GM12878 (cell line): ENCODE data around the gene USP2. TPM values are rescaled to one million over a fixed set of nuclear protein-coding genes. Genes with fewer than 3 reads are reported as not detected.

ENCODE experiments used
- ATAC-seq: fragments of 200-7000 bp; cut with Tn5 transposase; 3 replicates; pipeline ENCODE4 v1.9.1; 2020; ENCODE audit warnings: mild to moderate bottlenecking, moderate library complexity
- BruUV-seq: library from RNA; stranded (reverse); fragments of 400-500 nt; replicated peaks from 2 replicates; lab custom pipeline; 2021; lab: Mats Ljungman, UMichigan
- CTCF ChIA-PET: fragments of 300-600 bp; sonication (Branson Sonifier 250); formaldehyde crosslinking; extraction: SDS; loops from one replicate; lab custom pipeline; 2021; ENCODE audit warnings: inconsistent platforms; lab: Yijun Ruan, JAX
- POLR2A ChIA-PET: fragments of 350-600 bp; formaldehyde crosslinking; extraction: SDS; loops from one replicate; lab custom pipeline; 2021; ENCODE audit warnings: inconsistent platforms; lab: Charles Lee
- RAD21 ChIA-PET: fragments of 300-600 bp; sonication (Branson Sonifier 250); formaldehyde crosslinking; loops from one replicate; lab custom pipeline; 2023; ENCODE audit warnings: antibody characterized with exemption; ENCODE audit not compliant: unreplicated experiment; lab: Charles Lee
- SMC1A ChIA-PET: fragments of 300-600 bp; sonication (Branson Sonifier 250); formaldehyde crosslinking; loops from one replicate; lab custom pipeline; 2023; ENCODE audit not compliant: unreplicated experiment, uncharacterized antibody; lab: Charles Lee
- DNase-seq: peaks from one replicate; pipeline ENCODE4 v3.0.0-alpha.2; 2011; ENCODE audit warnings: low read depth, low spot score
- FAIRE-seq: peaks from 3 replicates; lab custom pipeline; 2011; peaks lifted over from hg19 to GRCh38; lab: Jason Lieb, UNC
- H2AFZ ChIP-seq: 2 replicates; pipeline ENCODE4 v1.6.0; 2011; ENCODE audit warnings: low read depth, low read length, control low read depth; ENCODE audit not compliant: control insufficient read depth
- H3K27ac ChIP-seq: 2 replicates; pipeline ENCODE4 v1.5.1; 2011; ENCODE audit warnings: control low read depth; ENCODE audit not compliant: control insufficient read depth, insufficient read depth
- H3K27me3 ChIP-seq, 2 experiments: replicated peaks in 1 of 2; 2 replicates each; pipeline versions ENCODE4 v1.6.0 to v1.6.1; 2011; ENCODE audit warnings: low read length in 1 of 2; ENCODE audit not compliant: control insufficient read depth in 2 of 2, insufficient read depth in 2 of 2
- H3K36me3 ChIP-seq, 2 experiments: 2 replicates each; pipeline ENCODE4 v1.5.1; 2011; ENCODE audit warnings: low read length in 1 of 2; ENCODE audit not compliant: control insufficient read depth in 2 of 2, insufficient read depth in 2 of 2
- H3K4me1 ChIP-seq: 2 replicates; pipeline ENCODE4 v1.6.1; 2011; ENCODE audit warnings: mild to moderate bottlenecking, low read length, moderate library complexity, mixed read lengths; ENCODE audit not compliant: control insufficient read depth, insufficient read depth
- H3K4me2 ChIP-seq: 2 replicates; pipeline ENCODE4 v1.6.0; 2011; ENCODE audit warnings: control low read depth; ENCODE audit not compliant: control insufficient read depth, insufficient read depth
- H3K4me3 ChIP-seq: fragments of 200-600 bp; sonication (generic); 2 replicates; pipeline ENCODE4 v1.5.1; 2016
- H3K79me2 ChIP-seq: 2 replicates; pipeline ENCODE4 v1.6.0; 2011; ENCODE audit warnings: low read length; ENCODE audit not compliant: control insufficient read depth, insufficient read depth
- H3K9ac ChIP-seq: 2 replicates; pipeline ENCODE4 v1.8.0; 2011; ENCODE audit warnings: low read length, control low read depth, mixed read lengths; ENCODE audit not compliant: control insufficient read depth, insufficient read depth
- H3K9me3 ChIP-seq: replicated peaks from 3 replicates; pipeline ENCODE4 v1.5.1; 2011; ENCODE audit warnings: mild to moderate bottlenecking, low read length; ENCODE audit not compliant: control insufficient read depth, insufficient read depth
- H4K20me1 ChIP-seq: 2 replicates; pipeline ENCODE4 v1.6.0; 2011; ENCODE audit not compliant: control insufficient read depth, insufficient read depth
- CBX5 ChIP-seq: sonication (generic); IDR thresholded peaks from 2 replicates; pipeline ENCODE4 v1.6.1; 2016; ENCODE audit warnings: low read depth, moderate library complexity, mild to moderate bottlenecking, inconsistent platforms
- DPF2 ChIP-seq: fragments of 450-650 bp; IDR thresholded peaks from 2 replicates; pipeline ENCODE4 v1.6.1; 2017; ENCODE audit warnings: mild to moderate bottlenecking
- NBN ChIP-seq: fragments of 450-650 bp; IDR thresholded peaks from 2 replicates; pipeline ENCODE4 v1.6.1; 2016
- RB1 ChIP-seq: fragments of 450-650 bp; formaldehyde crosslinking; IDR thresholded peaks from 2 replicates; pipeline ENCODE4 v1.6.1; 2017; ENCODE audit warnings: mild to moderate bottlenecking, borderline replicate concordance
- RFX5 ChIP-seq: IDR thresholded peaks from 2 replicates; pipeline ENCODE4 v1.6.1; 2011; ENCODE audit warnings: low read depth, low read length, improper control_type of control experiment
- TARDBP ChIP-seq: IDR thresholded peaks from 2 replicates; pipeline ENCODE4 v1.6.1; 2016; ENCODE audit warnings: borderline replicate concordance
- WGBS: methylation state at CpG from one replicate; pipeline ENCODE4 v1.1.6; 2016; ENCODE audit warnings: low lambda C conversion rate; ENCODE audit not compliant: insufficient replicate concordance, insufficient coverage; ENCODE audit errors: missing lambda C conversion rate; 5-methylcytosine and 5-hydroxymethylcytosine counted together
- in situ Hi-C: fragments of 300-500 bp; cut with MboI; formaldehyde crosslinking; loops from 9 replicates; pipeline ENCODE4 v1.14.3; 2018; ENCODE audit warnings: mixed read lengths
- intact Hi-C: fragments of 100-400 bp; cut with micrococcal nuclease; formaldehyde crosslinking; loops from one replicate; pipeline ENCODE4 v1.14.2; 2022; ENCODE audit not compliant: unreplicated experiment
- polyA plus RNA-seq, 11 experiments: library from polyadenylated mRNA; depleted of rRNA in 4 of 11; unstranded in 6 of 11; stranded (reverse) in 5 of 11; fragments of >200 nt; fragmentation: Nextera tagmentation in 4 of 11; fragmentation: Illumina TruSeq in 1 of 11; extraction: Ambion mirVana in 4 of 11; extraction: Trizol in 1 of 11; gene quantifications; 1 replicate in 1 of 11; 2 replicates in 10 of 11; pipeline versions ENCODE4 v1.2.1 to v1.2.3, GENCODE V29; 2011 to 2016; ENCODE audit warnings: inconsistent platforms in 2 of 11, missing spikeins in 2 of 11, low read depth in 1 of 11
- total RNA-seq, 4 experiments: library from RNA; depleted of rRNA in 3 of 4; stranded (reverse); fragments of >200 nt in 3 of 4; fragmentation: Illumina TruSeq in 1 of 4; extraction: Trizol in 1 of 4; gene quantifications; 2 replicates each; pipeline versions ENCODE4 v1.2.1 to v1.2.3, GENCODE V29; 2013 to 2021
- TF ChIP-seq, protein P1 (sequence below): fragments of 450-650 bp; IDR thresholded peaks from 2 replicates; pipeline ENCODE4 v1.6.1; 2017; ENCODE audit warnings: mild to moderate bottlenecking, low read depth, inconsistent platforms; ENCODE audit not compliant: poor library complexity, severe bottlenecking
- TF ChIP-seq, protein P2 (sequence below): fragments of 450-650 bp; IDR thresholded peaks from 2 replicates; pipeline ENCODE4 v1.6.1; 2017; ENCODE audit warnings: mild to moderate bottlenecking, moderate library complexity
- TF ChIP-seq, protein P3 (sequence below): fragments of 450-650 bp; conservative IDR thresholded peaks from 2 replicates; pipeline ENCODE4 v1.6.1; 2017; ENCODE audit warnings: mild to moderate bottlenecking, moderate library complexity

Gene USP2
- total and polyA plus RNA-seq, 10 of the 15 experiments (the other 5 are each of a cell fraction or from before 2014, with no cell fraction given): 0.03 to 0.13 (median 0.06) TPM; not detected in 4

GRCh38 chr11:119404872-119405271 lies 23.4 kb upstream of the USP2 start:
- Histone ChIP-seq H3K36me3 (no peaks in the 10 kb centered on the region), H3K27ac (no peak overlapping the region), H3K4me1 (no peaks in the 10 kb centered on the region), H2AFZ (no peak overlapping the region), H3K9ac (no peak overlapping the region), H3K9me3 (no peaks in the 10 kb centered on the region), H3K79me2 (no peaks in the 10 kb centered on the region), H3K4me2 (no peak overlapping the region), H3K27me3 (no peaks in the 10 kb centered on the region), H4K20me1 (no peaks in the 10 kb centered on the region), H3K4me3 (no peak overlapping the region)
- ChIA-PET SMC1A (interaction anchor here (0.6 to 0.8 kb wide), 2 partner anchors 43 to 184 kb away, joined by 3 to 4 read pairs; no protein-coding TSS in a partner anchor), POLR2A (interaction anchor here (1.1 kb wide), 1 partner anchor 10 kb away, joined by 4 read pairs; no protein-coding TSS in a partner anchor), CTCF (interaction anchor here (1.0 kb wide), 1 partner anchor 67 kb away, joined by 5 read pairs; no protein-coding TSS in a partner anchor), RAD21 (no interaction called here)
- DNase-seq: no peak
- BruUV-seq: no TSS peak
- in situ Hi-C loops (no loop called here), intact Hi-C loops (no loop called here)
- no peak for ATAC-seq
- FAIRE-seq: no peak
- WGBS: 12% methylated on average over 2 of the region's 2 CpGs
- TF ChIP-seq TARDBP (no peak), RB1 (no peak), RFX5 (no peak)
- TF ChIP-seq, protein P1, sequence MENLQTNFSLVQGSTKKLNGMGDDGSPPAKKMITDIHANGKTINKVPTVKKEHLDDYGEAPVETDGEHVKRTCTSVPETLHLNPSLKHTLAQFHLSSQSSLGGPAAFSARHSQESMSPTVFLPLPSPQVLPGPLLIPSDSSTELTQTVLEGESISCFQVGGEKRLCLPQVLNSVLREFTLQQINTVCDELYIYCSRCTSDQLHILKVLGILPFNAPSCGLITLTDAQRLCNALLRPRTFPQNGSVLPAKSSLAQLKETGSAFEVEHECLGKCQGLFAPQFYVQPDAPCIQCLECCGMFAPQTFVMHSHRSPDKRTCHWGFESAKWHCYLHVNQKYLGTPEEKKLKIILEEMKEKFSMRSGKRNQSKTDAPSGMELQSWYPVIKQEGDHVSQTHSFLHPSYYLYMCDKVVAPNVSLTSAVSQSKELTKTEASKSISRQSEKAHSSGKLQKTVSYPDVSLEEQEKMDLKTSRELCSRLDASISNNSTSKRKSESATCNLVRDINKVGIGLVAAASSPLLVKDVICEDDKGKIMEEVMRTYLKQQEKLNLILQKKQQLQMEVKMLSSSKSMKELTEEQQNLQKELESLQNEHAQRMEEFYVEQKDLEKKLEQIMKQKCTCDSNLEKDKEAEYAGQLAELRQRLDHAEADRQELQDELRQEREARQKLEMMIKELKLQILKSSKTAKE: no peak

DNA sequence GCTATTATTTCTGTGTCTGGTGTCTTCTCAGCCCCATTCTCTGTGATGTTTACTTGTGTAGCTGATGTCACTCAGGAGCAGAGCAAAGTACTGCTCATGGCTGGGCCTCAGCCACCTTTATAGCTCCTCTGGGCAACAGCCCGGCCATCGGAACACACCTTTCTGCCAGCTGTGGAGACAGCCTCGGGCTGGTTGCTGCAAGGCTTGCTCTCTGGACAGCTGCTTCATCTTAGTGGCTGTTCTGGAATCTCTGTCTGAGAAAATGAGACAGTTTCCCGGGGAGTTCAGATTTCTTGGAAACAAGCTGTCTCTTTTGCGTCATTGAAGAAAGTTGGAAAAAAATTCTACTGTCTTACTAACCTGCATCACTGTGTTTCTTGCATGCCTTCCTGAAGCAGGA lies 21.5 kb upstream of the USP2 start:
- no peak for DNase-seq
- no peaks in the 10 kb centered on the region for H3K79me2 ChIP-seq
- no peaks in the 10 kb centered on the region for H3K27me3 ChIP-seq
- TF ChIP-seq NBN (no peak), DPF2 (no peak), CBX5 (no peak)
- TF ChIP-seq, protein P2, sequence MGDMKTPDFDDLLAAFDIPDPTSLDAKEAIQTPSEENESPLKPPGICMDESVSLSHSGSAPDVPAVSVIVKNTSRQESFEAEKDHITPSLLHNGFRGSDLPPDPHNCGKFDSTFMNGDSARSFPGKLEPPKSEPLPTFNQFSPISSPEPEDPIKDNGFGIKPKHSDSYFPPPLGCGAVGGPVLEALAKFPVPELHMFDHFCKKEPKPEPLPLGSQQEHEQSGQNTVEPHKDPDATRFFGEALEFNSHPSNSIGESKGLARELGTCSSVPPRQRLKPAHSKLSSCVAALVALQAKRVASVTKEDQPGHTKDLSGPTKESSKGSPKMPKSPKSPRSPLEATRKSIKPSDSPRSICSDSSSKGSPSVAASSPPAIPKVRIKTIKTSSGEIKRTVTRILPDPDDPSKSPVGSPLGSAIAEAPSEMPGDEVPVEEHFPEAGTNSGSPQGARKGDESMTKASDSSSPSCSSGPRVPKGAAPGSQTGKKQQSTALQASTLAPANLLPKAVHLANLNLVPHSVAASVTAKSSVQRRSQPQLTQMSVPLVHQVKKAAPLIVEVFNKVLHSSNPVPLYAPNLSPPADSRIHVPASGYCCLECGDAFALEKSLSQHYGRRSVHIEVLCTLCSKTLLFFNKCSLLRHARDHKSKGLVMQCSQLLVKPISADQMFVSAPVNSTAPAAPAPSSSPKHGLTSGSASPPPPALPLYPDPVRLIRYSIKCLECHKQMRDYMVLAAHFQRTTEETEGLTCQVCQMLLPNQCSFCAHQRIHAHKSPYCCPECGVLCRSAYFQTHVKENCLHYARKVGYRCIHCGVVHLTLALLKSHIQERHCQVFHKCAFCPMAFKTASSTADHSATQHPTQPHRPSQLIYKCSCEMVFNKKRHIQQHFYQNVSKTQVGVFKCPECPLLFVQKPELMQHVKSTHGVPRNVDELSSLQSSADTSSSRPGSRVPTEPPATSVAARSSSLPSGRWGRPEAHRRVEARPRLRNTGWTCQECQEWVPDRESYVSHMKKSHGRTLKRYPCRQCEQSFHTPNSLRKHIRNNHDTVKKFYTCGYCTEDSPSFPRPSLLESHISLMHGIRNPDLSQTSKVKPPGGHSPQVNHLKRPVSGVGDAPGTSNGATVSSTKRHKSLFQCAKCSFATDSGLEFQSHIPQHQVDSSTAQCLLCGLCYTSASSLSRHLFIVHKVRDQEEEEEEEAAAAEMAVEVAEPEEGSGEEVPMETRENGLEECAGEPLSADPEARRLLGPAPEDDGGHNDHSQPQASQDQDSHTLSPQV: no peak
- TF ChIP-seq, protein P3, sequence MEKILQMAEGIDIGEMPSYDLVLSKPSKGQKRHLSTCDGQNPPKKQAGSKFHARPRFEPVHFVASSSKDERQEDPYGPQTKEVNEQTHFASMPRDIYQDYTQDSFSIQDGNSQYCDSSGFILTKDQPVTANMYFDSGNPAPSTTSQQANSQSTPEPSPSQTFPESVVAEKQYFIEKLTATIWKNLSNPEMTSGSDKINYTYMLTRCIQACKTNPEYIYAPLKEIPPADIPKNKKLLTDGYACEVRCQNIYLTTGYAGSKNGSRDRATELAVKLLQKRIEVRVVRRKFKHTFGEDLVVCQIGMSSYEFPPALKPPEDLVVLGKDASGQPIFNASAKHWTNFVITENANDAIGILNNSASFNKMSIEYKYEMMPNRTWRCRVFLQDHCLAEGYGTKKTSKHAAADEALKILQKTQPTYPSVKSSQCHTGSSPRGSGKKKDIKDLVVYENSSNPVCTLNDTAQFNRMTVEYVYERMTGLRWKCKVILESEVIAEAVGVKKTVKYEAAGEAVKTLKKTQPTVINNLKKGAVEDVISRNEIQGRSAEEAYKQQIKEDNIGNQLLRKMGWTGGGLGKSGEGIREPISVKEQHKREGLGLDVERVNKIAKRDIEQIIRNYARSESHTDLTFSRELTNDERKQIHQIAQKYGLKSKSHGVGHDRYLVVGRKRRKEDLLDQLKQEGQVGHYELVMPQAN: no peak
- ATAC-seq: no peak
- no peak overlapping the region for H3K4me3 ChIP-seq
- ChIA-PET POLR2A (no interaction called here), CTCF (interaction anchor here (0.6 to 1.6 kb wide), 6 partner anchors 20 to 395 kb away, joined by 3 to 4 read pairs (median 3); partner anchors contain the start of gene USP2), RAD21 (interaction anchor here (1.0 kb wide), 1 partner anchor 72 kb away, joined by 4 read pairs; no protein-coding TSS in a partner anchor), SMC1A (no interaction called here)
- intact Hi-C loops (no loop called here), in situ Hi-C loops (no loop called here)
- no peak for FAIRE-seq
- no peaks in the 10 kb centered on the region for H3K36me3 ChIP-seq
- no TSS peak for BruUV-seq
- H2AFZ ChIP-seq: no peak overlapping the region
- H3K9me3 ChIP-seq: no peaks in the 10 kb centered on the region; the same call in 2 of the 3 replicates
- H3K27ac ChIP-seq: no peak overlapping the region
- no peaks in the 10 kb centered on the region for H3K4me1 ChIP-seq
- no peak overlapping the region for H3K4me2 ChIP-seq
- H4K20me1 ChIP-seq: no peaks in the 10 kb centered on the region
- no peak overlapping the region for H3K9ac ChIP-seq
- WGBS: 48% methylated on average over 5 of the region's 5 CpGs
